Measurements from ENCODE around the gene ACOT9.

GRCh38 chrX:23786268-23786815, 43.3 kb upstream of the ACOT9 start:
- TF ChIP-seq CTCF (IDR thresholded peaks at IDR 0.05) (no peak), POLR2AphosphoS5 (IDR thresholded peaks at IDR 0.05) (no peak), POLR2A (IDR thresholded peaks at IDR 0.05; ENCODE audit: low read depth) (no peak), EP300 (IDR thresholded peaks at IDR 0.05) (no peak)

Data from esophagus muscularis mucosa (tissue), 4 donors.